22Rv1 (cell line): ENCODE measurements around the gene ENOX2.

Experiments used
- ZFX ChIP-seq: fragments of 450-650 bp; IDR thresholded peaks from 2 replicates; pipeline ENCODE4 v1.6.1; 2017; ENCODE audit warnings: antibody characterized with exemption, borderline replicate concordance
- TF ChIP-seq, protein P1 (sequence below): fragments of 450-650 bp; IDR thresholded peaks from 2 replicates; pipeline ENCODE4 v1.5.1; 2017; ENCODE audit warnings: mild to moderate bottlenecking

- TF ChIP-seq, protein P1, sequence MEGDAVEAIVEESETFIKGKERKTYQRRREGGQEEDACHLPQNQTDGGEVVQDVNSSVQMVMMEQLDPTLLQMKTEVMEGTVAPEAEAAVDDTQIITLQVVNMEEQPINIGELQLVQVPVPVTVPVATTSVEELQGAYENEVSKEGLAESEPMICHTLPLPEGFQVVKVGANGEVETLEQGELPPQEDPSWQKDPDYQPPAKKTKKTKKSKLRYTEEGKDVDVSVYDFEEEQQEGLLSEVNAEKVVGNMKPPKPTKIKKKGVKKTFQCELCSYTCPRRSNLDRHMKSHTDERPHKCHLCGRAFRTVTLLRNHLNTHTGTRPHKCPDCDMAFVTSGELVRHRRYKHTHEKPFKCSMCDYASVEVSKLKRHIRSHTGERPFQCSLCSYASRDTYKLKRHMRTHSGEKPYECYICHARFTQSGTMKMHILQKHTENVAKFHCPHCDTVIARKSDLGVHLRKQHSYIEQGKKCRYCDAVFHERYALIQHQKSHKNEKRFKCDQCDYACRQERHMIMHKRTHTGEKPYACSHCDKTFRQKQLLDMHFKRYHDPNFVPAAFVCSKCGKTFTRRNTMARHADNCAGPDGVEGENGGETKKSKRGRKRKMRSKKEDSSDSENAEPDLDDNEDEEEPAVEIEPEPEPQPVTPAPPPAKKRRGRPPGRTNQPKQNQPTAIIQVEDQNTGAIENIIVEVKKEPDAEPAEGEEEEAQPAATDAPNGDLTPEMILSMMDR = no peak
- TF ChIP-seq ZFX = no peak
Measured at GRCh38 chrX:130786030-130786429, 117.0 kb downstream of the ENOX2 start.
